Astrocyte of the cerebellum (primary cell): ENCODE results near the gene CCDC13.

ENCODE experiments used
- DNase-seq: peaks from one replicate; pipeline ENCODE4 v3.0.0-alpha.2; 2011; ENCODE audit warnings: low read depth
- H3K4me3 ChIP-seq: 2 replicates; pipeline ENCODE4 v1.5.1; 2011; ENCODE audit warnings: mild to moderate bottlenecking, low read depth, low read length, moderate library complexity
- in situ Hi-C: cut with HindIII; loops from 2 replicates; pipeline ENCODE4 v1.10.0; 2017; ENCODE audit warnings: low sequenced_read_pairs
- TF ChIP-seq, protein P1 (sequence below): IDR thresholded peaks from 2 replicates; pipeline ENCODE4 v1.5.1; 2012; ENCODE audit warnings: low read length, low read depth, moderate library complexity, mild to moderate bottlenecking; ENCODE audit errors: missing control alignments

CCDC13 gene

GRCh38 chr3:42743204-42743995 lies 29.7 kb downstream of the CCDC13 start:
- no peak overlapping the region for H3K4me3 ChIP-seq
- no peak for DNase-seq
- in situ Hi-C loops = no loop called here
- TF ChIP-seq, protein P1, sequence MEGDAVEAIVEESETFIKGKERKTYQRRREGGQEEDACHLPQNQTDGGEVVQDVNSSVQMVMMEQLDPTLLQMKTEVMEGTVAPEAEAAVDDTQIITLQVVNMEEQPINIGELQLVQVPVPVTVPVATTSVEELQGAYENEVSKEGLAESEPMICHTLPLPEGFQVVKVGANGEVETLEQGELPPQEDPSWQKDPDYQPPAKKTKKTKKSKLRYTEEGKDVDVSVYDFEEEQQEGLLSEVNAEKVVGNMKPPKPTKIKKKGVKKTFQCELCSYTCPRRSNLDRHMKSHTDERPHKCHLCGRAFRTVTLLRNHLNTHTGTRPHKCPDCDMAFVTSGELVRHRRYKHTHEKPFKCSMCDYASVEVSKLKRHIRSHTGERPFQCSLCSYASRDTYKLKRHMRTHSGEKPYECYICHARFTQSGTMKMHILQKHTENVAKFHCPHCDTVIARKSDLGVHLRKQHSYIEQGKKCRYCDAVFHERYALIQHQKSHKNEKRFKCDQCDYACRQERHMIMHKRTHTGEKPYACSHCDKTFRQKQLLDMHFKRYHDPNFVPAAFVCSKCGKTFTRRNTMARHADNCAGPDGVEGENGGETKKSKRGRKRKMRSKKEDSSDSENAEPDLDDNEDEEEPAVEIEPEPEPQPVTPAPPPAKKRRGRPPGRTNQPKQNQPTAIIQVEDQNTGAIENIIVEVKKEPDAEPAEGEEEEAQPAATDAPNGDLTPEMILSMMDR = no peak

DNA sequence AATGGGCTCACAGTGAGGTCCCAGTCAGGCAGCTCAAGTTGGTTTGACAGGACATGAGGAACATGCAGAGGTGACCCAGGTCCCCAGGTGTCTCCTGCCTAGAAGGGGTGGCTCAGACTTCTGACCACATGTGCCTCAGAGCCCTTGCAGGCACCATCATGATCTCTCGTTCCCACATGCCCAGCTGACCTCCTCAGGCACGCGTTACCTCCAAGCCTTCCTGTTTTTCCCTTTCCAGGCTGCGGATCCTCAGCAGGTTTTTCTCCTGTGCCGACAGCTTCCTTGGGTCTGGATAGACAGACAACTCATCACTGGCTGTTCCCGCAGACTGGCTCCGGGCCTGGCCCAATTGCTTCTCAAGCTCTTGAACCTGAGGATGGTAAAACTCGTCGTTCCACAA lies 30.4 kb downstream of the CCDC13 start:
- DNase-seq = no peak
- in situ Hi-C loops = no loop called here
- no peak overlapping the region for H3K4me3 ChIP-seq
- TF ChIP-seq, protein P1 = no peak

- no peak for DNase-seq
- TF ChIP-seq, protein P1 = no peak
- no peak overlapping the region for H3K4me3 ChIP-seq
- in situ Hi-C loops = no loop called here
Measured at GRCh38 chr3:42742259-42742658, 30.8 kb downstream of the CCDC13 start.

- DNase-seq = peak; percentile 42
- in situ Hi-C loops = no loop called here
- no peak overlapping the region for H3K4me3 ChIP-seq
- TF ChIP-seq, protein P1 = no peak
Measured at GRCh38 chr3:42741796-42742195, 31.3 kb downstream of the CCDC13 start.

GRCh38 chr3:42739401-42740158 lies 33.5 kb downstream of the CCDC13 start:
- no peak for DNase-seq
- no peak overlapping the region for H3K4me3 ChIP-seq
- TF ChIP-seq, protein P1 = no peak
- in situ Hi-C loops = no loop called here

DNA sequence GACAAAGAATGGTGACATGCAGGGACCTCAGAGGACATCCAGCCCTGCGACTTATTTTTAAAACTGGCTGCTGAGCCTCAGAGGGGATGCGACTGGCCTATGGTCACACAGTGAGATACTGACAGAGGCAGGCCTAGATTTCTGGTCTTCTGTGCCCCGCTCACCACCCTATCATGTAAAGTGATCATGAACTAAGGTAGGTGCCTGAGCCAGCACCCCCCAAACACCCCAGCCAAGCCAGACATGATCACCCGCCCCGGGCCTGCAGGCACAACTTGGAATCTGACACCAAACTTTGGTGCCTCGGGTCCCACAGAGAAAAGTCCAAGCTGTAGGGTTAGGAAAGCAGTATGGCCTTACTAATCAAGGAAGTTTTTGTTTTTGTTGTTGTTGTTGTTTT lies 36.5 kb downstream of the CCDC13 start:
- in situ Hi-C loops = no loop called here
- TF ChIP-seq, protein P1 = no peak
- DNase-seq = no peak
- H3K4me3 ChIP-seq = no peak overlapping the region
